Measurements from ENCODE around the gene SERPINA5. TPM values are rescaled to one million over a fixed set of nuclear protein-coding genes. Genes with fewer than 3 reads are reported as not detected.

Gene SERPINA5
- total RNA-seq, 1 experiment from 2014 or later, result 1.5 TPM

DNA sequence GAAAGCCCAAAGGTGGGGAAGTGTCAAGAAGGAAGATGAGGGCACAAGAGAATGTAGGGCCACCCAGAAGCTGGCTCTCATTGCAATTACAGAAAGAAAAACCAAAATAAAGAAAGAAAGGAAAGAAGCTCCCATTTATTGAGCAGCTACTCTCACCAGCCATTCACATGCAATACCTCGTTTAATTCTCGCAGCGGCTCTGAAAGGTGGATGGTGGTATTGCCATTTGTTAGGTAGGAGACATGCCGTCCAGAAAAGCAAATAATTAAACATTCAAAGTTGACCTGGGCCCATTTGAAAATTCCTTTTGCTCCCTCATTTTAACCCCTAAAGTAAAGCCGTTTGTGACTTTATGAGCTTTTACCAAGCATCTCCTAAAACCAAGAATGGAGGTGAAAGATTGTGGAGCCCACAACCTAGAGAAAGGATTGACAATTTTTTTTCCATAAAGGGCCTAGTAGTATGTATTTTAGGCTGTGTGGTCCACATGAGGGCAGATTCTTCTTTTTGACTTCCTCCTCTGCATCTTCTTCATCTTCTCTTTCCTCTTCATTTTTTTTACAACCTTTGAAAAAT is 36.2 kb downstream of the SERPINA5 start:
- H3K9me3 Mint-ChIP-seq, result peaks cover 53% of the 10 kb centered on the region
- no peak overlapping the region for H3K27ac Mint-ChIP-seq
- ChIA-PET CTCF (interaction anchor here (3.5 kb wide), 1 partner anchor 131 kb away, joined by 10 read pairs; no protein-coding TSS in a partner anchor), POLR2A (no interaction called here)
- no peak overlapping the region for H3K4me3 Mint-ChIP-seq
- H3K4me1 Mint-ChIP-seq, result no peaks in the 10 kb centered on the region
- peaks cover 3% of the 10 kb centered on the region for H3K27me3 Mint-ChIP-seq (ENCODE audit: low read depth)
- no peak for TF ChIP-seq NR3C1 (CRISPR knock-in tag; conservative IDR thresholded peaks at IDR 0.05; ENCODE audit: low read depth)
- TF ChIP-seq FOXK1 (CRISPR knock-in tag; IDR thresholded peaks at IDR 0.05), result no peak
- no peak for TF ChIP-seq CBFB (CRISPR knock-in tag; IDR thresholded peaks at IDR 0.05; ENCODE audit: low read depth)
- TF ChIP-seq, protein P1, sequence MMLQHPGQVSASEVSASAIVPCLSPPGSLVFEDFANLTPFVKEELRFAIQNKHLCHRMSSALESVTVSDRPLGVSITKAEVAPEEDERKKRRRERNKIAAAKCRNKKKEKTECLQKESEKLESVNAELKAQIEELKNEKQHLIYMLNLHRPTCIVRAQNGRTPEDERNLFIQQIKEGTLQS (CRISPR knock-in tag; conservative IDR thresholded peaks at IDR 0.05), result no peak
- TF ChIP-seq, protein P2, sequence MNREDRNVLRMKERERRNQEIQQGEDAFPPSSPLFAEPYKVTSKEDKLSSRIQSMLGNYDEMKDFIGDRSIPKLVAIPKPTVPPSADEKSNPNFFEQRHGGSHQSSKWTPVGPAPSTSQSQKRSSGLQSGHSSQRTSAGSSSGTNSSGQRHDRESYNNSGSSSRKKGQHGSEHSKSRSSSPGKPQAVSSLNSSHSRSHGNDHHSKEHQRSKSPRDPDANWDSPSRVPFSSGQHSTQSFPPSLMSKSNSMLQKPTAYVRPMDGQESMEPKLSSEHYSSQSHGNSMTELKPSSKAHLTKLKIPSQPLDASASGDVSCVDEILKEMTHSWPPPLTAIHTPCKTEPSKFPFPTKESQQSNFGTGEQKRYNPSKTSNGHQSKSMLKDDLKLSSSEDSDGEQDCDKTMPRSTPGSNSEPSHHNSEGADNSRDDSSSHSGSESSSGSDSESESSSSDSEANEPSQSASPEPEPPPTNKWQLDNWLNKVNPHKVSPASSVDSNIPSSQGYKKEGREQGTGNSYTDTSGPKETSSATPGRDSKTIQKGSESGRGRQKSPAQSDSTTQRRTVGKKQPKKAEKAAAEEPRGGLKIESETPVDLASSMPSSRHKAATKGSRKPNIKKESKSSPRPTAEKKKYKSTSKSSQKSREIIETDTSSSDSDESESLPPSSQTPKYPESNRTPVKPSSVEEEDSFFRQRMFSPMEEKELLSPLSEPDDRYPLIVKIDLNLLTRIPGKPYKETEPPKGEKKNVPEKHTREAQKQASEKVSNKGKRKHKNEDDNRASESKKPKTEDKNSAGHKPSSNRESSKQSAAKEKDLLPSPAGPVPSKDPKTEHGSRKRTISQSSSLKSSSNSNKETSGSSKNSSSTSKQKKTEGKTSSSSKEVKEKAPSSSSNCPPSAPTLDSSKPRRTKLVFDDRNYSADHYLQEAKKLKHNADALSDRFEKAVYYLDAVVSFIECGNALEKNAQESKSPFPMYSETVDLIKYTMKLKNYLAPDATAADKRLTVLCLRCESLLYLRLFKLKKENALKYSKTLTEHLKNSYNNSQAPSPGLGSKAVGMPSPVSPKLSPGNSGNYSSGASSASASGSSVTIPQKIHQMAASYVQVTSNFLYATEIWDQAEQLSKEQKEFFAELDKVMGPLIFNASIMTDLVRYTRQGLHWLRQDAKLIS (CRISPR knock-in tag; IDR thresholded peaks at IDR 0.05; ENCODE audit: borderline replicate concordance), result no peak
- TF ChIP-seq, protein P3, sequence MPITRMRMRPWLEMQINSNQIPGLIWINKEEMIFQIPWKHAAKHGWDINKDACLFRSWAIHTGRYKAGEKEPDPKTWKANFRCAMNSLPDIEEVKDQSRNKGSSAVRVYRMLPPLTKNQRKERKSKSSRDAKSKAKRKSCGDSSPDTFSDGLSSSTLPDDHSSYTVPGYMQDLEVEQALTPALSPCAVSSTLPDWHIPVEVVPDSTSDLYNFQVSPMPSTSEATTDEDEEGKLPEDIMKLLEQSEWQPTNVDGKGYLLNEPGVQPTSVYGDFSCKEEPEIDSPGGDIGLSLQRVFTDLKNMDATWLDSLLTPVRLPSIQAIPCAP (CRISPR knock-in tag; IDR thresholded peaks at IDR 0.05), result no peak
- TF ChIP-seq CREB1 (CRISPR knock-in tag; IDR thresholded peaks at IDR 0.05), result no peak
- TF ChIP-seq RORB (CRISPR knock-in tag; IDR thresholded peaks at IDR 0.05), result no peak
- TF ChIP-seq NR2C2 (CRISPR knock-in tag; IDR thresholded peaks at IDR 0.05), result no peak
- TF ChIP-seq ZNF396 (CRISPR knock-in tag; IDR thresholded peaks at IDR 0.05; ENCODE audit: borderline replicate concordance), result no peak
- TF ChIP-seq OVOL2 (CRISPR knock-in tag; IDR thresholded peaks at IDR 0.05; ENCODE audit: borderline replicate concordance), result no peak
- TF ChIP-seq TEAD4 (CRISPR knock-in tag; IDR thresholded peaks at IDR 0.05), result no peak
- no peak for TF ChIP-seq ZNF219 (CRISPR knock-in tag; IDR thresholded peaks at IDR 0.05; ENCODE audit: borderline replicate concordance)
- no peak for TF ChIP-seq ZNF263 (CRISPR knock-in tag; IDR thresholded peaks at IDR 0.05; ENCODE audit: low read depth)
- TF ChIP-seq, protein P4, sequence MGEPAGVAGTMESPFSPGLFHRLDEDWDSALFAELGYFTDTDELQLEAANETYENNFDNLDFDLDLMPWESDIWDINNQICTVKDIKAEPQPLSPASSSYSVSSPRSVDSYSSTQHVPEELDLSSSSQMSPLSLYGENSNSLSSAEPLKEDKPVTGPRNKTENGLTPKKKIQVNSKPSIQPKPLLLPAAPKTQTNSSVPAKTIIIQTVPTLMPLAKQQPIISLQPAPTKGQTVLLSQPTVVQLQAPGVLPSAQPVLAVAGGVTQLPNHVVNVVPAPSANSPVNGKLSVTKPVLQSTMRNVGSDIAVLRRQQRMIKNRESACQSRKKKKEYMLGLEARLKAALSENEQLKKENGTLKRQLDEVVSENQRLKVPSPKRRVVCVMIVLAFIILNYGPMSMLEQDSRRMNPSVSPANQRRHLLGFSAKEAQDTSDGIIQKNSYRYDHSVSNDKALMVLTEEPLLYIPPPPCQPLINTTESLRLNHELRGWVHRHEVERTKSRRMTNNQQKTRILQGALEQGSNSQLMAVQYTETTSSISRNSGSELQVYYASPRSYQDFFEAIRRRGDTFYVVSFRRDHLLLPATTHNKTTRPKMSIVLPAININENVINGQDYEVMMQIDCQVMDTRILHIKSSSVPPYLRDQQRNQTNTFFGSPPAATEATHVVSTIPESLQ (CRISPR knock-in tag; IDR thresholded peaks at IDR 0.05), result no peak
- no peak for TF ChIP-seq NFATC4 (CRISPR knock-in tag; IDR thresholded peaks at IDR 0.05)
- TF ChIP-seq ETV6 (CRISPR knock-in tag; IDR thresholded peaks at IDR 0.05), result no peak
- TF ChIP-seq, protein P5, sequence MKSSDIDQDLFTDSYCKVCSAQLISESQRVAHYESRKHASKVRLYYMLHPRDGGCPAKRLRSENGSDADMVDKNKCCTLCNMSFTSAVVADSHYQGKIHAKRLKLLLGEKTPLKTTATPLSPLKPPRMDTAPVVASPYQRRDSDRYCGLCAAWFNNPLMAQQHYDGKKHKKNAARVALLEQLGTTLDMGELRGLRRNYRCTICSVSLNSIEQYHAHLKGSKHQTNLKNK (CRISPR knock-in tag; IDR thresholded peaks at IDR 0.05), result no peak
- no peak for TF ChIP-seq ZNF416 (CRISPR knock-in tag; IDR thresholded peaks at IDR 0.05)
- DNase-seq (ENCODE audit: low spot score) (no peak), ATAC-seq (no peak)
- peaks cover 27% of the 10 kb centered on the region for H3K36me3 Mint-ChIP-seq

Data from WTC11 (cell line).